GM12892 (cell line): ENCODE data around the gene CCDC136.

Experiments
- POLR2A ChIP-seq: IDR thresholded peaks from 2 replicates; pipeline ENCODE4 v1.6.1; 2011; ENCODE audit warnings: low read depth, low read length, control low read depth
- POLR2AphosphoS5 ChIP-seq: IDR thresholded peaks from 2 replicates; pipeline ENCODE4 v1.6.1; 2011; ENCODE audit warnings: low read depth, low read length, control low read depth
- TAF1 ChIP-seq: IDR thresholded peaks from 2 replicates; pipeline ENCODE4 v1.6.1; 2011; ENCODE audit warnings: low read depth, mild to moderate bottlenecking, control low read depth, low read length, borderline replicate concordance

- no peak for TF ChIP-seq POLR2AphosphoS5
- no peak for TF ChIP-seq POLR2A
- TF ChIP-seq TAF1: no peak
Observed at GRCh38 chr7:128801003-128801402, 9.2 kb downstream of the CCDC136 start.
